ENCODE data around the gene EXOC3L4. TPM values are rescaled to one million over a fixed set of nuclear protein-coding genes. Genes with fewer than 3 reads are reported as not detected.
A peak's percentile ranks its signal among the peaks of the same experiment; 100 is the strongest.

EXOC3L4 gene
- total RNA-seq, 1 donor from 2014 or later: not detected

GRCh38 chr14:103132381-103133209 is 38.1 kb downstream of the EXOC3L4 start:
- peaks cover 4% of the 10 kb centered on the region for H4K20me1 ChIP-seq (ENCODE audit: low read depth)
- Mint-ChIP-seq H3K4me1 (peaks cover 28% of the 10 kb centered on the region), H3K27me3 (ENCODE audit: insufficient read depth, low read depth) (peaks cover 19% of the 10 kb centered on the region), H3K9me3 (no peaks in the 10 kb centered on the region), H3K36me3 (no peaks in the 10 kb centered on the region), H3K4me3 (no peak overlapping the region), H3K27ac (peak overlapping the region; percentile 42)
- H2AFZ ChIP-seq (replicated peaks): no peak overlapping the region
- no peak overlapping the region for H3K4me2 ChIP-seq
- no peak overlapping the region for H3K27ac ChIP-seq
- H3K79me2 ChIP-seq (ENCODE audit: low read depth): no peaks in the 10 kb centered on the region
- peaks cover 13% of the 10 kb centered on the region for H3K27me3 ChIP-seq
- no peaks in the 10 kb centered on the region for H3K4me1 ChIP-seq
- no peak overlapping the region for H3K4me3 ChIP-seq
- peaks cover 3% of the 10 kb centered on the region for H3F3A ChIP-seq (ENCODE audit: low read depth)
- no peak overlapping the region for H3K9ac ChIP-seq
- no peak for DNase-seq (ENCODE audit: low spot score)
- no peaks in the 10 kb centered on the region for H3K9me3 ChIP-seq (ENCODE audit: low read depth)
- no peaks in the 10 kb centered on the region for H3K36me3 ChIP-seq
- TF ChIP-seq CTCF (IDR thresholded peaks at IDR 0.05) (no peak), EZH2phosphoT487 (IDR thresholded peaks at IDR 0.05) (no peak), EZH2 (IDR thresholded peaks at IDR 0.05) (no peak)

GRCh38 chr14:103133210-103134140 is 39.0 kb downstream of the EXOC3L4 start:
- Histone ChIP-seq H3K9me3 (ENCODE audit: low read depth) (no peaks in the 10 kb centered on the region), H3K9ac (no peak overlapping the region), H4K20me1 (ENCODE audit: low read depth) (no peaks in the 10 kb centered on the region), H2AFZ (replicated peaks) (no peak overlapping the region), H3K27ac (no peak overlapping the region), H3K27me3 (peaks cover 6% of the 10 kb centered on the region), H3K4me1 (peaks cover under 1% of the 10 kb centered on the region), H3K36me3 (no peaks in the 10 kb centered on the region), H3K79me2 (ENCODE audit: low read depth) (no peaks in the 10 kb centered on the region), H3F3A (ENCODE audit: low read depth) (peaks cover 3% of the 10 kb centered on the region), H3K4me3 (no peak overlapping the region), H3K4me2 (no peak overlapping the region)
- no peak for DNase-seq (ENCODE audit: low spot score)
- Mint-ChIP-seq H3K36me3 (no peaks in the 10 kb centered on the region), H3K9me3 (no peaks in the 10 kb centered on the region), H3K4me1 (peaks cover 27% of the 10 kb centered on the region), H3K27me3 (ENCODE audit: insufficient read depth, low read depth) (peaks cover 15% of the 10 kb centered on the region), H3K4me3 (no peak overlapping the region), H3K27ac (no peak overlapping the region)
- TF ChIP-seq CTCF (IDR thresholded peaks at IDR 0.05) (no peak), EZH2 (IDR thresholded peaks at IDR 0.05) (no peak), EZH2phosphoT487 (IDR thresholded peaks at IDR 0.05) (no peak)

GRCh38 chr14:103134405-103134804 is 39.9 kb downstream of the EXOC3L4 start:
- H3K4me1 ChIP-seq: peaks cover 10% of the 10 kb centered on the region
- H3K27me3 Mint-ChIP-seq (ENCODE audit: insufficient read depth, low read depth): peaks cover 13% of the 10 kb centered on the region

More at GRCh38 chr14:103134405-103134804, 39.9 kb downstream of the EXOC3L4 start:
- H3K9me3 Mint-ChIP-seq: no peaks in the 10 kb centered on the region
- Histone ChIP-seq H3K27me3 (peaks cover 11% of the 10 kb centered on the region), H3K4me3 (no peak overlapping the region), H3K4me2 (no peak overlapping the region), H3K79me2 (ENCODE audit: low read depth) (no peaks in the 10 kb centered on the region), H3K9ac (no peak overlapping the region), H3K27ac (no peak overlapping the region), H2AFZ (replicated peaks) (no peak overlapping the region), H3F3A (ENCODE audit: low read depth) (peaks cover 3% of the 10 kb centered on the region), H3K36me3 (no peaks in the 10 kb centered on the region), H4K20me1 (ENCODE audit: low read depth) (no peaks in the 10 kb centered on the region), H3K9me3 (ENCODE audit: low read depth) (no peaks in the 10 kb centered on the region)
- no peak overlapping the region for H3K27ac Mint-ChIP-seq
- no peak overlapping the region for H3K4me3 Mint-ChIP-seq
- H3K36me3 Mint-ChIP-seq: no peaks in the 10 kb centered on the region
- peaks cover 33% of the 10 kb centered on the region for H3K4me1 Mint-ChIP-seq
- no peak for DNase-seq (ENCODE audit: low spot score)
- TF ChIP-seq EZH2phosphoT487 (IDR thresholded peaks at IDR 0.05) (no peak), CTCF (IDR thresholded peaks at IDR 0.05) (no peak), EZH2 (IDR thresholded peaks at IDR 0.05) (no peak)
